HUES48 (cell line): ENCODE results near the gene PAQR8.

Experiments used
- H3K27ac ChIP-seq: one replicate; pipeline ENCODE4 v1.7.0; 2013; ENCODE audit warnings: low read depth, low read length, inconsistent platforms
- H3K27me3 ChIP-seq: 2 replicates; pipeline ENCODE4 v1.6.1; 2013; ENCODE audit warnings: mild to moderate bottlenecking, low read length; ENCODE audit not compliant: control insufficient read depth, insufficient read depth
- H3K36me3 ChIP-seq: 2 replicates; pipeline ENCODE4 v1.6.1; 2013; ENCODE audit warnings: low read length; ENCODE audit not compliant: control insufficient read depth, insufficient read depth
- H3K4me1 ChIP-seq: 2 replicates; pipeline ENCODE4 v1.6.1; 2013; ENCODE audit warnings: mild to moderate bottlenecking, low read length; ENCODE audit not compliant: control insufficient read depth, insufficient read depth
- H3K4me3 ChIP-seq: 2 replicates; pipeline ENCODE4 v1.5.1; 2013; ENCODE audit warnings: mild to moderate bottlenecking, low read depth, low read length
- H3K9ac ChIP-seq: 2 replicates; pipeline ENCODE4 v1.6.1; 2013; ENCODE audit warnings: mild to moderate bottlenecking, low read depth, low read length, moderate library complexity
- H3K9me3 ChIP-seq: 2 replicates; pipeline ENCODE4 v1.6.1; 2013; ENCODE audit warnings: low read length; ENCODE audit not compliant: control insufficient read depth, insufficient read depth

The PAQR8 gene

GRCh38 chr6:52394251-52394666, 32.3 kb downstream of the PAQR8 start:
- peaks cover 6% of the 10 kb centered on the region; the same call in 1 of the 2 replicates for H3K4me1 ChIP-seq
- H3K4me3 ChIP-seq: no peak overlapping the region
- H3K36me3 ChIP-seq: no peaks in the 10 kb centered on the region
- H3K27ac ChIP-seq: no peak overlapping the region
- H3K27me3 ChIP-seq: no peaks in the 10 kb centered on the region
- H3K9ac ChIP-seq: no peak overlapping the region
- H3K9me3 ChIP-seq: no peaks in the 10 kb centered on the region

GRCh38 chr6:52395969-52396368, 34.0 kb downstream of the PAQR8 start:
- Histone ChIP-seq H3K27ac (no peak overlapping the region), H3K4me3 (no peak overlapping the region), H3K27me3 (no peaks in the 10 kb centered on the region), H3K4me1 (peaks cover 9% of the 10 kb centered on the region), H3K9me3 (no peaks in the 10 kb centered on the region), H3K36me3 (no peaks in the 10 kb centered on the region), H3K9ac (no peak overlapping the region)

GRCh38 chr6:52399511-52400312, 37.8 kb downstream of the PAQR8 start:
- Histone ChIP-seq H3K9ac (no peak overlapping the region), H3K36me3 (peaks cover 7% of the 10 kb centered on the region; the same call in 1 of the 2 replicates), H3K27me3 (no peaks in the 10 kb centered on the region), H3K4me3 (no peak overlapping the region), H3K4me1 (peaks cover 9% of the 10 kb centered on the region), H3K27ac (no peak overlapping the region), H3K9me3 (no peaks in the 10 kb centered on the region)

GRCh38 chr6:52400313-52401041, 38.5 kb downstream of the PAQR8 start:
- Histone ChIP-seq H3K27ac (no peak overlapping the region), H3K36me3 (peaks cover 7% of the 10 kb centered on the region; the same call in 1 of the 2 replicates), H3K4me3 (no peak overlapping the region), H3K27me3 (no peaks in the 10 kb centered on the region), H3K9ac (no peak overlapping the region), H3K9me3 (no peaks in the 10 kb centered on the region), H3K4me1 (peaks cover 9% of the 10 kb centered on the region)

GRCh38 chr6:52403086-52403485, 41.1 kb downstream of the PAQR8 start:
- no peak overlapping the region for H3K4me3 ChIP-seq
- H3K27me3 ChIP-seq: no peaks in the 10 kb centered on the region
- no peak overlapping the region for H3K27ac ChIP-seq
- peaks cover 7% of the 10 kb centered on the region; the same call in 1 of the 2 replicates for H3K36me3 ChIP-seq
- H3K4me1 ChIP-seq: peaks cover 4% of the 10 kb centered on the region
- H3K9ac ChIP-seq: no peak overlapping the region
- no peaks in the 10 kb centered on the region for H3K9me3 ChIP-seq

- no peak overlapping the region for H3K27ac ChIP-seq
- H3K4me3 ChIP-seq: no peak overlapping the region
- H3K4me1 ChIP-seq: peaks cover 4% of the 10 kb centered on the region
- H3K9me3 ChIP-seq: no peaks in the 10 kb centered on the region
- H3K27me3 ChIP-seq: no peaks in the 10 kb centered on the region
- no peak overlapping the region for H3K9ac ChIP-seq
- H3K36me3 ChIP-seq: peaks cover 7% of the 10 kb centered on the region; the same call in 1 of the 2 replicates
Observed at GRCh38 chr6:52403627-52404026, 41.7 kb downstream of the PAQR8 start.

- Histone ChIP-seq H3K9ac (no peak overlapping the region), H3K27me3 (no peaks in the 10 kb centered on the region)
Observed at GRCh38 chr6:52405243-52405642, 43.3 kb downstream of the PAQR8 start.

GRCh38 chr6:52407467-52407866, 45.5 kb downstream of the PAQR8 start:
- no peak overlapping the region for H3K9ac ChIP-seq
- H3K9me3 ChIP-seq: no peaks in the 10 kb centered on the region
- no peak overlapping the region for H3K4me3 ChIP-seq
- H3K27ac ChIP-seq: no peak overlapping the region
- H3K4me1 ChIP-seq: no peaks in the 10 kb centered on the region
- no peaks in the 10 kb centered on the region for H3K27me3 ChIP-seq
- H3K36me3 ChIP-seq: peaks cover 7% of the 10 kb centered on the region; the same call in 1 of the 2 replicates

More at GRCh38 chr6:52405243-52405642, 43.3 kb downstream of the PAQR8 start:
- no peak overlapping the region for H3K27ac ChIP-seq
- no peaks in the 10 kb centered on the region for H3K4me1 ChIP-seq
- H3K4me3 ChIP-seq: no peak overlapping the region
- H3K9me3 ChIP-seq: no peaks in the 10 kb centered on the region
- H3K36me3 ChIP-seq: peaks cover 7% of the 10 kb centered on the region; the same call in 1 of the 2 replicates

- no peaks in the 10 kb centered on the region for H3K4me1 ChIP-seq
- no peak overlapping the region for H3K27ac ChIP-seq
- H3K9me3 ChIP-seq: no peaks in the 10 kb centered on the region
- H3K9ac ChIP-seq: no peak overlapping the region
- H3K36me3 ChIP-seq: no peaks in the 10 kb centered on the region
- no peak overlapping the region for H3K4me3 ChIP-seq
- no peaks in the 10 kb centered on the region for H3K27me3 ChIP-seq
Observed at GRCh38 chr6:52409499-52409898, 47.5 kb downstream of the PAQR8 start.

GRCh38 chr6:52410979-52411378, 49.0 kb downstream of the PAQR8 start:
- Histone ChIP-seq H3K4me3 (no peak overlapping the region), H3K36me3 (no peaks in the 10 kb centered on the region), H3K9ac (no peak overlapping the region), H3K27me3 (no peaks in the 10 kb centered on the region), H3K27ac (no peak overlapping the region), H3K9me3 (no peaks in the 10 kb centered on the region), H3K4me1 (peaks cover under 1% of the 10 kb centered on the region; the same call in 1 of the 2 replicates)

- no peak overlapping the region for H3K9ac ChIP-seq
- no peaks in the 10 kb centered on the region for H3K36me3 ChIP-seq
- no peaks in the 10 kb centered on the region for H3K27me3 ChIP-seq
- peaks cover 5% of the 10 kb centered on the region for H3K4me1 ChIP-seq
- no peak overlapping the region for H3K27ac ChIP-seq
- no peaks in the 10 kb centered on the region for H3K9me3 ChIP-seq
- H3K4me3 ChIP-seq: no peak overlapping the region
Observed at GRCh38 chr6:52411911-52412310, 50.0 kb downstream of the PAQR8 start.
